ENCODE data around the gene PCED1A.

The PCED1A gene

GRCh38 chr20:2826655-2827054 lies 13.8 kb downstream of the PCED1A start:
- Histone ChIP-seq H3K4me1 (ENCODE audit: low read length) (0 out of 2 replicates have a peak, but pooled peaks cover 4% of the 10 kb centered on the region), H3K27ac (ENCODE audit: low read length) (no peak overlapping the region), H3K79me2 (ENCODE audit: low read length) (no peaks in the 10 kb centered on the region), H2AFZ (ENCODE audit: low read length) (no peak overlapping the region), H3K4me3 (ENCODE audit: low read length) (no peak overlapping the region), H3K9me3 (replicated peaks; ENCODE audit: insufficient read depth, low read length) (no peaks in the 10 kb centered on the region), H3K27me3 (replicated peaks; ENCODE audit: insufficient read depth, low read length) (no peaks in the 10 kb centered on the region), H4K20me1 (ENCODE audit: insufficient read depth, low read length) (no peaks in the 10 kb centered on the region), H3K4me2 (ENCODE audit: low read depth, low read length) (no peak overlapping the region), H3F3A (ENCODE audit: insufficient read depth, low read length) (0 out of 2 replicates have a peak, but pooled peaks cover 3% of the 10 kb centered on the region), H3K9me2 (replicated peaks; ENCODE audit: insufficient read depth, low read length) (no peaks in the 10 kb centered on the region), H3K36me3 (replicated peaks; ENCODE audit: insufficient read depth, low read length) (no peaks in the 10 kb centered on the region), H3K9ac (ENCODE audit: low read length) (no peak overlapping the region)
- DNase-seq, result no peak
- TF ChIP-seq CTCF (IDR thresholded peaks at IDR 0.05; ENCODE audit: low read length) (no peak), EZH2 (optimal IDR thresholded peaks at IDR 0.05; ENCODE audit: low read depth, low read length) (no peak), EZH2phosphoT487 (IDR thresholded peaks at IDR 0.05; ENCODE audit: low read length) (no peak)

- no peak overlapping the region for H3K4me2 ChIP-seq (ENCODE audit: low read depth, low read length)
These were observed 14.7 kb downstream of the PCED1A start for GRCh38 chr20:2825761-2826160.

GRCh38 chr20:2822073-2822472 lies 18.4 kb downstream of the PCED1A start:
- H3K9ac ChIP-seq (ENCODE audit: low read length), result no peak overlapping the region
- no peak overlapping the region for H3K4me2 ChIP-seq (ENCODE audit: low read depth, low read length)
- H3F3A ChIP-seq (ENCODE audit: insufficient read depth, low read length), result 0 out of 2 replicates have a peak, but pooled peaks cover 3% of the 10 kb centered on the region
- H3K9me2 ChIP-seq (replicated peaks; ENCODE audit: insufficient read depth, low read length), result no peaks in the 10 kb centered on the region
- no peaks in the 10 kb centered on the region for H3K36me3 ChIP-seq (replicated peaks; ENCODE audit: insufficient read depth, low read length)
- no peaks in the 10 kb centered on the region for H3K9me3 ChIP-seq (replicated peaks; ENCODE audit: insufficient read depth, low read length)
- 0 out of 2 replicates have a peak, but pooled peaks cover 2% of the 10 kb centered on the region for H3K4me1 ChIP-seq (ENCODE audit: low read length)
- no peak overlapping the region for H2AFZ ChIP-seq (ENCODE audit: low read length)
- H3K27ac ChIP-seq (ENCODE audit: low read length), result no peak overlapping the region
- H3K27me3 ChIP-seq (replicated peaks; ENCODE audit: insufficient read depth, low read length), result no peaks in the 10 kb centered on the region
- H4K20me1 ChIP-seq (ENCODE audit: insufficient read depth, low read length), result no peaks in the 10 kb centered on the region
- H3K79me2 ChIP-seq (ENCODE audit: low read length), result no peaks in the 10 kb centered on the region
- TF ChIP-seq EZH2phosphoT487 (IDR thresholded peaks at IDR 0.05; ENCODE audit: low read length), result no peak
- TF ChIP-seq CTCF (IDR thresholded peaks at IDR 0.05; ENCODE audit: low read length), result no peak
- no peak for TF ChIP-seq EZH2 (optimal IDR thresholded peaks at IDR 0.05; ENCODE audit: low read depth, low read length)
- peak; percentile 61 for DNase-seq
- H3K4me3 ChIP-seq (ENCODE audit: low read length), result no peak overlapping the region

More at GRCh38 chr20:2825761-2826160, 14.7 kb downstream of the PCED1A start:
- Histone ChIP-seq H3K4me1 (ENCODE audit: low read length) (0 out of 2 replicates have a peak, but pooled peaks cover 4% of the 10 kb centered on the region), H3F3A (ENCODE audit: insufficient read depth, low read length) (0 out of 2 replicates have a peak, but pooled peaks cover 3% of the 10 kb centered on the region), H3K27me3 (replicated peaks; ENCODE audit: insufficient read depth, low read length) (no peaks in the 10 kb centered on the region), H2AFZ (ENCODE audit: low read length) (no peak overlapping the region), H3K9me3 (replicated peaks; ENCODE audit: insufficient read depth, low read length) (no peaks in the 10 kb centered on the region), H3K4me3 (ENCODE audit: low read length) (no peak overlapping the region), H4K20me1 (ENCODE audit: insufficient read depth, low read length) (no peaks in the 10 kb centered on the region), H3K79me2 (ENCODE audit: low read length) (no peaks in the 10 kb centered on the region), H3K36me3 (replicated peaks; ENCODE audit: insufficient read depth, low read length) (no peaks in the 10 kb centered on the region), H3K27ac (ENCODE audit: low read length) (no peak overlapping the region), H3K9ac (ENCODE audit: low read length) (no peak overlapping the region), H3K9me2 (replicated peaks; ENCODE audit: insufficient read depth, low read length) (no peaks in the 10 kb centered on the region)
- no peak for DNase-seq
- TF ChIP-seq EZH2 (optimal IDR thresholded peaks at IDR 0.05; ENCODE audit: low read depth, low read length) (no peak), CTCF (IDR thresholded peaks at IDR 0.05; ENCODE audit: low read length) (no peak), EZH2phosphoT487 (IDR thresholded peaks at IDR 0.05; ENCODE audit: low read length) (no peak)

Measured in MM.1S (cell line).